ENCODE results near the gene GABARAPL1.

GRCh38 chr12:10249690-10250455 lies 37.2 kb downstream of the GABARAPL1 start:
- TF ChIP-seq CTCF (IDR thresholded peaks at IDR 0.05) = no peak
- TF ChIP-seq POLR2A (IDR thresholded peaks at IDR 0.05) = no peak

Data from body of pancreas (tissue), 4 donors.